ENCODE data around the gene OR10AD1.
A peak's percentile ranks its signal among the peaks of the same experiment; 100 is the strongest.

The OR10AD1 gene

GRCh38 chr12:48191096-48191495, 12.0 kb downstream of the OR10AD1 start:
- DNase-seq (ENCODE audit: low read depth) = no peak

DNA sequence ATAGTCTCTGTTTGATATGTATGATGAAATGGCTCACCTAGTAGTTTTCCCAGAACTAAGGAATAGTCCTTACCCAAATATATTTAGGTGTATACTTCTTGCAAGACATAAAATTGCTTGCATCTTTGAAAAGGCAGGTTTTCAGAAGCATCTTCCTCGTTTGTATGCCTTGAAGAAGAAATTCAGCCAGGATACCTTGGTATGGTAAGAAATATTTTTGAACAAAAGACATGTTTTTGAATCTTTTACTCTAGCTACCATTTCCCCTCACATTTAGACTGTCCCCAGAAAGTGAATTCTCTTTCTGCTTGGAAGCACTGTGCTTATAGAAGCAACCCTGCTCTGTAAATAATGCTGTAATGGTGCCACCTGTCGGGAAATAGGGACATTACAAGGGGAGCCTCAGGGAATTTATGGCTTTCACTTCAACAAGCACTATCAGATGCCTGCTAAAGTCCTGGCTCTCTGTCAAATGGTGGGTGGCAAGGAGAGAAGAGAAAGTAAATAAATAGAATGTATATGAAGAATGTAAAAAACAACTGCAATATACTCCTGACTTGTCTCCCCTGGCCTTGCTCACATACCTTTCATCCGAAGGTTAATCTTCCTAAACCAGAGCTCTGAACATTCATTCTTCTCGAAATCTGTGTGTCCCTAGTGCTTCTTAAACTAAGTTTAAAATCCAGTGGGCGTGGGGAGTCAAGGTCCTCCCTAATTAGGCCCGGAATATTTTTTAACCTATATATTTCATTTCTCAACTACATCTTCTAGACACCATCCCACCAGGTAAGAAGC, 13.6 kb downstream of the OR10AD1 start:
- no peak for DNase-seq (ENCODE audit: low read depth)

GRCh38 chr12:48187916-48188695, 15.0 kb downstream of the OR10AD1 start:
- DNase-seq (ENCODE audit: low read depth) = no peak

- DNase-seq (ENCODE audit: low read depth) = no peak
Measured at GRCh38 chr12:48185181-48185919, 17.7 kb downstream of the OR10AD1 start.

GRCh38 chr12:48184549-48184922, 18.6 kb downstream of the OR10AD1 start:
- DNase-seq (ENCODE audit: low read depth) = no peak

GRCh38 chr12:48183876-48184548, 19.1 kb downstream of the OR10AD1 start:
- no peak for DNase-seq (ENCODE audit: low read depth)

DNA sequence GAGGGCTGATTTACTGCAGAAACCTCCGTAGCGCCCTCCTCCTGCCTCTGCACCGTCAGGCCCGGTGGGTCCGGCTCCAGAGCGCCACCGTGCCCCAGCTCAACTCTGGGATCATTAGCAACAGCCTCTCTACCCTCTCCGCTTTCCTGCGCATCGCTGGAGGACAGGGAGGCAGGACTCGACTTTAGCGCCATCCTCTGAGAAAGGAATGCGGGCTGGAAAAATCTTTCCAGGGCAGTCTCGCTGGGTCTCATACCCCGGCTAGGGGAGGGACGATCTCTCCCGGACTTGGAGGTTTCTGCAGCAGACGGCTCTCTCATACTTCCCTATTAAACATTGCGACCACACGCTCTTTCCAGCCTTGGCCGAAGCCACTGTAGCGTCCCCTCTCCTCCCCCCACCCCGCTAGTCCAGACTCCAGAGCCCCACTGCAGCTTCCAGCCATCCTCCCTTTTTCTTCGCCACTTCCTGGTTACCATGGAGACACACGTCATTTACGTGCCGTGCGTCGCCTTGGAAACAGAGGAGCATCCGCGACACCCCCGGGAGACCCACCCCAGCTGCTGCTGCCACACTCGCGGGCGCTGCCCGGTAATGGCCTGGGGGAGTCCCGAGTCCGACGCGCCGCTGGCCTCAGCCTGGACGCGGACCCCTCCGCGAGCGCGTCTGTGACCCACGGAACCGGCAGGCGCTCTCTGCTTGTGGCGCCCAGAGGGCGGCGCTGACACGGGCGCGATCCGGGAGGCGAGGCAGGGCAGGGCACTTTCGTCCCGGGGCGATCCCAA, 19.8 kb downstream of the OR10AD1 start, which contains the start of gene CCDC184:
CCDC184 (plus strand) TSS at position 554 of the 785 bp plus-strand sequence. CDS start 479 bp downstream, outside the sequence.
- DNase-seq (ENCODE audit: low read depth) = peak; percentile 74

DNA sequence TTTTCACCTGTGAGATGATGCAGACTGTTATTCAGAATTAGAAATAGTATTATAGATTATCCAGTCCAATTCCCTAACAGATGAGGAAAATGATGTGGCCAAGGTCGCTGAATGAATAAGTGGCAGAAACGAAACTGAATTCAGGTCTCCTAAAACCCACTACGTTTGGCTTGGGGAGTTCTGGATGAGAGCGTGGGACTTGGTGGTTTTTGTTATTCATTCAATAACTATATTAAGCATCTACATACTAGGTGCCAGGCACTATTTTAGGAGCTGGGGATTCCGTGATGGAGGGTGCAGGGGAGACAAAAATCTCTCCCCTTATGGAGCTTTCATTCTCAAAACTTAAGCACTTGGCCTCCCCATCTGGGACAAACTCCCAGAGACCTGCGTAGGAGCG, 20.5 kb downstream of the OR10AD1 start:
- DNase-seq (ENCODE audit: low read depth) = no peak

- DNase-seq (ENCODE audit: low read depth) = no peak
Measured at GRCh38 chr12:48180857-48181495, 22.1 kb downstream of the OR10AD1 start.

- no peak for DNase-seq (ENCODE audit: low read depth)
Measured at GRCh38 chr12:48180424-48180823, 22.7 kb downstream of the OR10AD1 start.

GRCh38 chr12:48179466-48179865, 23.6 kb downstream of the OR10AD1 start:
- DNase-seq (ENCODE audit: low read depth) = no peak

GRCh38 chr12:48177982-48178381, 25.1 kb downstream of the OR10AD1 start:
- no peak for DNase-seq (ENCODE audit: low read depth)

DNA sequence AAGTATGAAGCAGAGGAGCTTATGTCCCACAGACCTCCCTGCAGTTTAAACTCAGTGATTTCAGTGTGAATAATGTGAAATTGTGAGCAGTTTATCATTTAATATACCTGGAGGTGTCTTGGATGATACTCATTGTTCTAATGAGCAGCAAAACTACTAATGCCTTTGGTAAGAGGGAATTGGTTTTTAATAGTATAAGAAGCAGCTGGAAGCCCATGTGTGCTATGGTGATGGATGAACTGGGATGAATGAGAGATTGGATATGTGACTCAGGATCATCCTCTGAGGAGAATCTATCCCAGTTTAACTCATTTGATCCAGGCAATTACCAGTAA, 26.7 kb downstream of the OR10AD1 start:
- no peak for DNase-seq (ENCODE audit: low read depth)

DNA sequence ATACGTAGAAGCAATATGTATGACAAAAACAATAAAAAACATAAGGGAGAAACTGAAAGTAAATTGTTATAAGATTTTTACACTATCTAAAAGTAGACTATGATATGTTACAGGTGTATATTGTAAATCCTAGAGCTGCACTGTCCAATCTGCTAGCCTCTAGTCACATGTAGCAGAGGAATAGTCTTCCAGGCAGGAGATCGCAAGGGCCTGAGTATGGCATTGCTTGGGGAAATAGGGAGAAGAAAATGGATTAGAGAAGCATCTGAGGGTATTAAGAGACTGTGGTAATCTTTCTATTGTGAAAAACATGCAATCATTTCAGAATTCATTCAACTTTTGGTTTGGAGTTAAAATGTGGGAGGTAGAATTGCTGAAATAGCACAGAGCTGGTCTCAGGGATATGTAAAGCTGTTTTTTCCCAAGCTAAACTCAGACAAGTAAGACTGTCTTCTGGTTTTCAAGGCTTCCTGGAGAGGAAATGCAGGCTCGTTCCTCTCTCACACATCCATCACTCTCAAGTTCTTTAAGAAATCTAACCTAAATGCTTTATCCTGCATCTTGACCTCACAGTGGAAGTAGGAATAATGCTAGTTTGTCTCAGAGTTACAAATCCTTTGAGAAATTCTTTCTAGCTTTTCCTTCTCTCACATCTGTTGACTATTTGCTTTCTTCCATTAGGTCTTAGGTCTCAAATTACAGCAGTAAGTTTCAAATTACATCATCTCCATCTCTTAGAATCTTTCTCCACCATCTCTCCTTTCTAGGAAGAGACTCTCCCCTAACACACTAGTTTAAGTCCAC, 27.3 kb downstream of the OR10AD1 start:
- DNase-seq (ENCODE audit: low read depth) = no peak

DNA sequence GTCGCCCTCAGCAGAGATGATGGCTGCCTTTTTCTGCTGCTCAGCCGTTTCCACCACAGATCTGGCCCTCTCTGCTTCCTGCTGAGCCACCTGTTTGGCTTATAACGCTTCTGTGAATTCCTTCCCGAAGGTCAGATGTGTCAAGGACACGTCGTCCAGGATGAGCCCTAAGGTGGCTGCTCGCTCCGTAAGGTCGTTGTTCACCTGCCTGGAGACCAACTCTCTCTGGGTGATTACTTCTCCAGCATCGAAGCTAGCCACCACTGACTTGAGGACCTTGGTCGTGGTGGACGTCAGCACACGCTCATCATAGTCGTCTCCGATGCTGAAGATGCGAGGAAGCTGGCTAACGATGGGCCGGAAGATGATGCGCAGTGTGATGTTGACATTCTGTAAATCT, 34.1 kb downstream of the OR10AD1 start:
- no peak for DNase-seq (ENCODE audit: low read depth)

DNA sequence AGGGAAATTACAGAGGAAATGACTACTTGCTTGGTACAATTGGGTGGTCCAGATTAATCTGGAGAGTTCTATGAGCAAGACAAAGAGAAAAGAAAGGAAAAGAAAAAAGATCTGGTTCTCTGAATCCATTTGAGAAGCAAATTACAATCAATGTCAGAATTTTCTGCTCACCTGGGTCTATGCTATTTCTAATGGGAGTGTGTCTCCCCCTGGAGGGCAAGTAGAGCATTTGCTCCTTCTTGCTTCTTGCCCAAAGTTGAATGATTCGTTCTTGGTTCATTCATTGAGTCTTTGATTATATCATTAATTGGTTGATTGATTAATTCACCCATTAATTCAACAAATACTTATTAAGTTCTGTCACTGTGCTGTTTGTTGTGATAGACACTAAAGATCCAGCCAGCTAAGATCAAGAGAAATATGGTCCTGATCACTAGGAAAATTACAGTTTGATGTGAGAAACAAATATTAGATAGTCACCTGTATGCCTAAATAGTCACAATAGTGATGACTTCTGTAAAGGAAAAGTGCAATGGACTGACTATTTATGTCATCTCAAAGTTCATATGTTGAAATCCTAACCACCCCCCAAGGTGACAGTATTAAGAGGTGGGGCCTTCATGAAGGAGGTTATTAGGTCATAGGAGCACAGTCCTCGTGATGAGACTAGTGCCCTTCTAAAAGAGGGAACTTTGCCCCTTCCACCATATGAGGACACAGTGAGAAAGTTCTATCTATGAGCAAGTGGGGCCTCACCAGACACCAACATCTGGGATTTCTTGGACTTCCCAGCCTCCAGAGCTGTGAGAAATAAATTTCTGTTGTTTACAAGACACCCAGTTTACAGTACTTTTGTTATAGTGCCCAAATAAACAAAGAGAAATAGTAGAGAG, 37.8 kb downstream of the OR10AD1 start:
- no peak for DNase-seq (ENCODE audit: low read depth)

GRCh38 chr12:48164451-48164850, 38.6 kb downstream of the OR10AD1 start:
- DNase-seq (ENCODE audit: low read depth) = no peak

- no peak for DNase-seq (ENCODE audit: low read depth)
Measured at GRCh38 chr12:48163150-48163747, 39.8 kb downstream of the OR10AD1 start.

DNA sequence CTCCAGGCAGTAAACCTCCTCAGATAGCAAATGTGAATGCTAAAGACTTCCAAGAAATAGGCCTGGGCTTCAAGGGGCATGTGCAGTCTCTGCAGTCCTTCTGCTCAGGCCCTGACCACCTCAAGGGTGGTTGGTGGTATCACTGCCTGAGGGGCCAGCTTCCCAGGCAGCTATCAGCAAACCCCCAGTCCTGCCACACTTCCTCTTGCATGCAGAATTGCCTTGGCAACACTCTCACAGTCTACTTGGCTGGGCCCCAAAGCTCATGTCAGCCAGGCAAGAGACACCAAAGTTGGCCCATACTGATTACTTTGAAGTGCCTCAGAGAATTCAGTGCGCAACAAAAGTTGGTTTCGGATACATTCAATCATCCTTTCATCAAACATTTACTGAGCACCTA, 42.3 kb downstream of the OR10AD1 start:
- no peak for DNase-seq (ENCODE audit: low read depth)
